CD1c-positive myeloid dendritic cell (primary cell): Measurements from ENCODE around the gene ALPI.
"Not testable (repeated sequence)": the region's sequence is repeated elsewhere in the genome, so short reads cannot be mapped to it uniquely, and the experiment has no call there.

Source experiments
- DNase-seq: peaks from one replicate; pipeline ENCODE4 v3.0.0-alpha.2; 2016; ENCODE audit errors: extremely low spot score

The ALPI gene

DNA sequence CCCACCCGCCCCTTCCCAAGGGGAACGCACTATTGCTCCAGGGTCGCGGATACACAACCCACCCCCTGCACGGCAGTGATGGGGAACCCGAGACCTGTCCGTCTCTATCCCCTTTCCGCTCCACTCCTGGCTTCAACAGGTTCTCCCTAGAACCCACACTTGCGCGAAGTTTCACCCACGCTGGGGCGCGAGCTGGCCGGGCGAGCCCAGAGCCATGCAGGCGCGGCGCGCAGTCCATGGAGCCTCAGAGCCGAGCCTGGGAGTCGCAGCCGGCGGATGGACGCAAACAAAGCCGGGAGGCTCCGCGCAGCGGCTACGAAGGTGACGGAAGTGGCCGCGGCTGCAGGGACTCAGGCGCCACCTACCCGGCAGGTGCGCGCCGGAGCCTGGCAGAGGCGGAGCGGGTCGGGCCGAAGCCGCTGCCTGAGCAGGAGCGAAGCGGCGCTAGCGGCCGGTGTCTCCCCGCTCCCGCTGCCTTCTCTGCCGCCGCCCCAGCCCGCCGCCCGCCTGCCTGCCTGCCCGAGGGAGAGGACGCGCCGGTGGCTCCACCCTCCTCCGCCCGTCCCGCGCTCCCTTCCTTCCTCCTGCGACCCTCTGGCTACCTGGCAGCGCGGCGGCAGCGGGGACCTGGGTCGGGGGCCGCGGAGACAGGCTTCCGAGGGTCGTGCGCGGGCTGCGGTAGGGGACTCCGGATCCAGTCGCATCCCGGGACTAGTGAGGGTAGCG, 35.3 kb upstream of the ALPI start:
- DNase-seq, result no peak

DNA sequence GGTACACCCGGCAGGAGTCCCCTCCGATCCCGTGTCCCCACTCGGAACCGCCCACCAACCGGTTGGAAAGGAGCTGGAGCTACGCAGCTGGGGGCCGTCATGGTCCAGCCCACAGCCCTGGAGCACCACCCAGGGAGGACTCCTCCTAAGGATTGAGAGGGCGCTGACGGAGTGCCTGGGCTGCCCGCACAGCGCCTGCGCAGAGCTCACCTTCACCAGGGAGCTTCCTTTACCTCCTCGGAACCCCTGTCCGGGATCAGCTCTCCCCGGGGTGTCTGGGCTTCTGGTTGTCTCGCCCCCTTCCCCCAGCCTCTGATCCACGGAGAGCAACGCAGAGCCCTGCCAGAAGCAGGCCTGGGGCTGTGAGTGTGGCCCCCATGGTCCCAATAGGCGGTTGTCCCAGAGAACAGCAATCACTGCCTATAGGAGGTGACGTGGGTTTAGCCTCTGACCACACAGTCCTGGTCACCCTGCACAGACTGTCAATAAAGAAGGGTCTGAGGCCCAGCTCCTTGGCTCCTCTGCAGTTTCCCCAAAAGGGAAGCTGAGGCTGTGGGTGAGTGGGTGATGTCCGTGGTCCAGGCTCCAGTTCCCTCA, 34.7 kb upstream of the ALPI start:
- DNase-seq, result no peak

DNA sequence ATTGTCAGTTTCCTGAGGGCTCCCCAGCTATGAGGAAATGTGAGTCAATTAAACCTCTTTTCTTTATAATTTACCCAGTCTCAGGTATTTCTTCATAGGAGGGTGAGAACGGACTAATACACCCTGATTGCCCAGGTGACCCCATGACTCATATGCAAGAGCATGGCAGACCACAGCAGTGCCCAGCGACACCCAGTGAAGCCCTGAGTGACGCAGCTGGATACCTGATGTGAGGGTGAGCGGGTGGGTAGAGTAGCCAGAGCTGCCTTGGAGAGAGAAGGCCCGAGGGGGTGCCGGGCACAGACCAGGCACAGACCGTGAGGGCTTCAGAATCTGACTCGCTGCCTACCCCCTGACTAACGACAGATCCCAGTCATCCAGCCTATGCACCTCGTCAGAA, 33.9 kb upstream of the ALPI start:
- DNase-seq, result no peak

GRCh38 chr2:232422996-232423395, 33.0 kb upstream of the ALPI start:
- not testable (repeated sequence) for DNase-seq

GRCh38 chr2:232423407-232423806, 32.5 kb upstream of the ALPI start:
- DNase-seq, result not testable (repeated sequence)

DNA sequence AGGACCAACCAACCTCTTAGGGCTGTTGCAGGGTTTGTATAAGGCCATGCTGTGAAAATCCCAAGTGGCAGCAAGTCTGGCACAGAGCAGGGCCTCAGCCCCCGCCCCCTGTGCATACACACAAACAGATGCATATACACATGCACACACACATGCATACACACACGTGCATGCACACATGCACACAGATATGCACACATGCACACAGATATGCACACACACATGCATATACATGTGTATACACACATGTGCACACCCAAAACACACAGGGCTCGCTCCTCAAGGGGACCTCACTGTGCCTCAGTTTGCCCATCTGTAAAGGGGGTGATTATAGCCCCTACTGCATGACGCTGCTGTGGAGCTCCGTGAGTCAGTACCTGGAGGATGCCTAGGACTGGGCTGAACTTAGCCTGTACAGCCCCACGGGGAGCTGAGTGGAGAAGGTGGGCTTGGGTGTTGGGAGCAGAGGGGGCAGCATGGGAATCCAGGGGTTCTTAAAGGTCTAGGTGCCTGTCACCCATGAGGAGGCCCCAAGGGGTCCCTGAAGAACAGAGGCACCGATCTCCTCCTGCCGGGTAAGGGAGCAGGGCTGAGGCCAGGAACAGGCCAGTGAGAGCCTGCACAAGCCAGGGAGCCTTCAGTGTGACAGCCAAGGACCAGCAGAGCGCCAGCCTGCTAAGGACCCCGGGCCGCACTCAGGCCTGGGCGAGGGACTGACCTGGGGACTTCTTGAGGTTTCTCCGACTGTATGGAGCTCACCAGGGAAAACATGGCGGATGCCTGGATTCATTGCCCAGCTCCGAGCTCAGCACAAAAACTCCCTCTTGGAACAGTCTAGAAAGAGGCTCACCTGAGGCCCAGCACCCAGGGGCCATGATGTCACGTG, 24.0 kb upstream of the ALPI start:
- DNase-seq, result no peak

DNA sequence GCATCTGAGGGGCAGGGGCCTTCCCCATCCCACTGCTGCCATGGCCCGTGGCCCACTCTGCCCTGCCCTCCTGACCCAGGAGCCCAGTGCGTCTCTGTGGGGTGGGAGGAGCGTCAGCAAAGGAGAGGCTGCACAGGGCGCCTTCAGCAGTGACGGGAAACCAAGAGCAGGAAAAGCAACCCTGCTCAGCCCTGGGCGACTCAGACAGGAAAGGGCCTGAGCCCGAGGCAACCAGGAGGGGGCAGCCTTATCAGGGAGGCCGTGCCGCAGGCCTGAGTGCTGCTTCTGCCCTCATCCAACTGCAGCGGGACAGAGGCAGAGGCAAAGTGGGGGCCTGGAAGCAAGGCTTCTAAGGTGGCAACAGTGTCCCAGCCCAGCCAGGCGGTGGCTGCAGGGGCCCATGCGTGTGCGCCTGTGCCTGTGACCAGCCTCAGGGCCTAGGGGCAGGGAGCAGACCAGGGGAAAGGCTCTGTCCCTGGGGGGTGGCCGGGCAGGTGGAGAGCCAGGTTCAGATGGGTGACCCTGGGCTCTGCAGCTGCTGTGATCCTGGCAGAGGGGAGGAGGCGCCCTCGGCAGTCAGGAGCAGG, 23.3 kb upstream of the ALPI start:
- no peak for DNase-seq

GRCh38 chr2:232433622-232434021, 22.3 kb upstream of the ALPI start:
- not testable (repeated sequence) for DNase-seq

- DNase-seq, result no peak
Observed at GRCh38 chr2:232434091-232434490, 21.9 kb upstream of the ALPI start.

DNA sequence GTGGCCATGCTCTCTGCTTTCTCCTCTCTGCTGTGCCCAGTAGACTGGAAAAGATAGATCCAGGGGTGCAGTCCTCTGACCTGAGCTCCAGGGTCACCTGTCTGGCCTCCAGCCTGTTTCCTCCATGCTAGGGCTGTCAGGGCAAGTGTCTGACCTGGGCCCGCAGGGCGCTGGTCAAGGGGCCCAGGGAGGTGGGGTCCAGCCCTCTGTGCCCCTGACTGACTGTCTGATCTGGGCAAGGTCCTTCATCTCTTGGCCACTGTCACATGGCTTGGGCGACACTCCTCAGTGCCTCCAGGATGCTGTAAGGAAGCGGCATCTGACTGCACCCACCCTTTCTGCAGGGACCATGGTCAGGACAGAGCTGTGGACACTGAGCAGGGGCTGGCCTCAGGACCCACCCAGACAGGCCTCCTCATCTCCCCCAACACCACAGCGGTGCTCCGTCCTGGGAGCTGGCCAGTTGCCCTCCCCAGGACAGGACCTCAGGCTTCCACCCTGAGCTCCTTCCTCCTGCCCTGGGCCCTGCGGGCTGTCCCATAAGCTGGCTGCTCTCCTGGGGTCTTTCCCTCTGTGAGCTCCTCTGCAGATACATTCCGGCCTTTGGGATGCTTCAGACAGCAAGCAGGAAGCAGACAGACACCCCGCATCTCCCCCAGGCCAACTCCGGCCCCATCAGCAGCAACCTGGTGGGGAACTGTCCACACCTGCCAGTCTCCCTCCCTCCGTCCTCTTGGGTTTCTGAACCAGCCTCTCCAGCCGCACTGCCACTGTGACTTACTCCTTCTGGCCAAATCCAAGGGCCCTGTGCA, 21.2 kb upstream of the ALPI start:
- no peak for DNase-seq

DNA sequence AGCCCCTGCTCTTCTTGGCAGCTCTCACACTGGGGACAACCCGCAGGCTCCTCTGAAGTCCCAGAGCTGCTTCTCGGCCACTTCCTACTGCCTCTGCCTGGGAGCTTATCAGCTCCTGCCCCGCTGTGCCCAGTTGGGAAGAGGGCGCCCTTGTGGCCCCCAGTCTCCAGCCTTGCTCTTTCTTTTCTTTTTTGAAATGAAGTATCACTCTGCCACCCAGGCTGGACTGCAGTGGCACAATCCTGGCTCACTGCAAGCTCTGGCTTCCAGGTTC, 20.6 kb upstream of the ALPI start:
- no peak for DNase-seq

- no peak for DNase-seq
Observed at GRCh38 chr2:232435805-232436204, 20.1 kb upstream of the ALPI start.

GRCh38 chr2:232436381-232437194, 19.4 kb upstream of the ALPI start:
- DNase-seq, result no peak

DNA sequence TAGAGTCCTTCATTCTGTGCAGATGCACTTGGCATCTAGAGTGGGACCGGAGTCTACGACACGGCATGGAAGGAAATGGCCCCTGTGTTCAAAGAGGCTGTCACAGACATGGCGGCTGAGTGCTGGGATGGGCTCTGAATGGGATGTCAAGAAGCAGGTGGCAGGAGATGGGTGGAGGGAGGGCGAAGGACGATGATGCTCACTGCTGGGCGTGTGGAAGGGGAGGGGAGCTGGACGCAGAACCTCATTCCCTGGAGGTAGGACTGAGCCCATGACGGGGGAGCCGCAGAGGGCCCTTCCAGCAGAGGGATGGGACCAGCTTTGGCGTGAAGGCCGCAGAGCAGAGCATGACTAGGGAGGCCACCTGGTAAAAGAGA, 18.8 kb upstream of the ALPI start:
- no peak for DNase-seq

DNA sequence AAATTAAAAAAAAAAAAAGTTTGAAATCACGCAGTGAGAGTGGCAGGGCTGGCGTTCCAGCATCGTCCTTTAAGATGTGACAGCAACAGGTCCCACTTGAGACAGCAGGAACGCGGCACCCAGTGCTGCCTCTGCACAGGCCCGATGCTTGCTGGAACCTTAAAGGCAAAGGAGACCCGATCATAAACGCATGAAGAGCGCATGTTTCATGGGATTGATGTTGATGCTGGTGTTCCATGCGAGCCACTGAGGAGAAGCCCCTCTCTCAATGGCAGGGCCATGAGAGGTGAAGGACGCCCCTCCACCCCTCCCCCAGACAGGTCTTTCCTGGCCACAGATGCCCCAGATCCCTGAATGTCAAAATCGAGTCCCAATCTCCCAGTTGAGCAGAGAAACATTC, 17.9 kb upstream of the ALPI start:
- DNase-seq, result no peak

DNA sequence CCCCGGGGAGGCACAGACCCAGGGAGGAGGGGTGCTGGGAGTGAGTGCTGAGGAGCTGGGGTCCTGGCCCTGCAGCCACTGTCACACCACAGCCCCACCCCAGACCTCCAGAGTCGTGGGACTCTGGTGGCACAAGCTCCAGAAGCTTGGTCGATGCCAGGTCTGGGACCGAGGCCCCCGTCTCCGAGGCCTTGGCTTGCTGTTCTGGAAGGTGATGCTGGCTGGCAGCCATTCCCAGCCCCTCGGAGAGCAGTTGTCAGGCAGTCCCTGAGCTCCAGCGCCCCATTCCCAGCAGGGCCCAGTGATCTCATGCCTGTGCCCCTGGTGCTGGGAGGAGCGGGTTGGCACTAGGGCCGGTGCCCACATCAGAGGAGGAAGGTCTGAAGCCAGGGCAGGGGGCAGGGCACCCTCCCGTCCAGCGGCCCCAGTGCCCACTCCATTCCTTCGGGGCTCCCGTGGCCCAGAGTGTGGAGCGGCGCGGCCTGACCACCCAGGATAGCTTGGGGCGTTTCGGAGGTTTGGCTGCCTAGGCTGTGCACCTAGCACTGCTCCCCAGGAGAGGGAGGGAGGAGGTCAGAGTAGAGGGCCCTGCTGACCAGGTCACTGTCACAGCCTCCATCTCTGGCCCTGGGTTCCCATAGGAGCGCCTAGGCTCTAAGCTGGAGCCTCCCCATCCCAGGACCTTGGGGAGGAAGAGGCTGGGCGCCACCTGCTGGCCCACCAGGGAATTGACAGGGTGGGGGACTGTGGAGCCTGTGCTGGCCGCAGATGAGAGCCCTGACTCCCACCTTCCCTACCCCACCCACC, 16.8 kb upstream of the ALPI start:
- peak; percentile 34 for DNase-seq

DNA sequence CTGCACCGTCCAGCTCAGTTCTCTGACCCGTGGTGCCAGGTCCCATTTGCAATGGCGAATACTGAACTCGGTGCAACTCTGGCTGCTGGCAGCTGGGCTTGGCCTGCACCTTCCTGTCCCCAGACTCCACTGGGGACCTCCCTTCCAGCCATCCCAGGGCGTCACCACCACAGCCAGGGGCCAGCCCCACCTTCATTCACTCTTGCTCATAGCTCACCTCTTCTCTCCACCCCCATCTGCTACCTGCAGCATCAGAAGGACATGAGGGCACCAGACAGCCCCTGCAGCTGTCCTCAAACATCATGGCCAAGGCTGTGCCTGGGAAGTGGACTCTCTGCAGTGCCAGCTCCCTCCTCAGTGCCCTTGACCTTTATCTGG, 16.2 kb upstream of the ALPI start:
- DNase-seq, result no peak

DNA sequence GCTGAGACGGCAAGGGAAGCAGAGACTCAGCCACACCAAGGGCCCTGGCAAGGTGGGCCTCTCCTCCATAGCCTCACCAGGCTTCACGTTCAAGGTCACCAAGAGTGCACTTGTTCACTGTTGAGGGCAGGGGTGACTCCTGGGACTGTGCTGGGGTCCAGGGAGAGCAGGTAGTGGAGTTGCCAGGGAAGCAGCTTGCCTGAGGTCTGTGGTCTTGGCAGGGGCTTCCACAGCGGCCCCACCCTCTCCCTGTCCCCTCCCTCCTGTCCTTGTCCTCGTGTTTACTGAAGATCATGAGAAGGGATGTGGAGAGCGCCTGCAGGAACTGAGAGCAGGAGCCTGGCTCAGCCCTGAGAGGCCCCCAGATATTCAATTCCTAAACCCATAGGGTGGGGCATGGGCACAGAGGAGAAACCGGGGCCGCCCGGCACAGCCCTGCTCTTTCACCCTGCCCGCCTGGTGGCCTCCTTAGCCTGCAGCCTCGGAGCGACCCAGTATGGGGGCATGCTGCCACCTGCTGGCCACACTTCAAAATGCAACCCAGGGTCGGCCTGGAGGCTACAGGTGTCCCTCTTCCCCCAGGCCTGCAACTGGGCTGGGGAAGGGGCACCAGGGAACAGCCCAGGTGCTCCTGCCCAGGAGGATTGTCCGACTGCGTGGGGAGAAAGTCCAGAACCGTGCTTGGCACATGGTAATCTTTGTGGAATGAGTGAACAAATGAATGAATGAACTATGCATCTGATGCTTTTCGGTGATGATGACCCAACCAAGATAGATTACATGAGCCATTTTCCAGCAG, 15.5 kb upstream of the ALPI start:
- DNase-seq, result peak; percentile 86

- no peak for DNase-seq
Observed at GRCh38 chr2:232441147-232441651, 14.8 kb upstream of the ALPI start.
